GM19239 (cell line): Measurements from ENCODE around the gene NLRC5.
"Not testable (repeated sequence)": the region's sequence is repeated elsewhere in the genome, so short reads cannot be mapped to it uniquely, and the experiment has no call there.

Experiments used
- DNase-seq: peaks from one replicate; pipeline ENCODE4 v3.0.0; 2011; ENCODE audit warnings: low spot score; ENCODE audit not compliant: insufficient read length
- FAIRE-seq: peaks from 2 replicates; lab custom pipeline; 2011; peaks lifted over from hg19 to GRCh38; lab: Jason Lieb, UNC

Gene NLRC5

GRCh38 chr16:56980792-56981724 lies 8.3 kb upstream of the NLRC5 start:
- no peak for DNase-seq
- peak; percentile 93 for FAIRE-seq

- FAIRE-seq (no peak), DNase-seq (no peak)
Measured at GRCh38 chr16:56981729-56982271, 7.6 kb upstream of the NLRC5 start.

- FAIRE-seq (peak; percentile 59), DNase-seq (no peak)
Measured at GRCh38 chr16:56982695-56983094, 6.7 kb upstream of the NLRC5 start.

GRCh38 chr16:56983211-56983751 lies 6.1 kb upstream of the NLRC5 start:
- DNase-seq (no peak), FAIRE-seq (peak; percentile 44)

GRCh38 chr16:56984639-56985038 lies 4.7 kb upstream of the NLRC5 start:
- FAIRE-seq (no peak), DNase-seq (no peak)

DNA sequence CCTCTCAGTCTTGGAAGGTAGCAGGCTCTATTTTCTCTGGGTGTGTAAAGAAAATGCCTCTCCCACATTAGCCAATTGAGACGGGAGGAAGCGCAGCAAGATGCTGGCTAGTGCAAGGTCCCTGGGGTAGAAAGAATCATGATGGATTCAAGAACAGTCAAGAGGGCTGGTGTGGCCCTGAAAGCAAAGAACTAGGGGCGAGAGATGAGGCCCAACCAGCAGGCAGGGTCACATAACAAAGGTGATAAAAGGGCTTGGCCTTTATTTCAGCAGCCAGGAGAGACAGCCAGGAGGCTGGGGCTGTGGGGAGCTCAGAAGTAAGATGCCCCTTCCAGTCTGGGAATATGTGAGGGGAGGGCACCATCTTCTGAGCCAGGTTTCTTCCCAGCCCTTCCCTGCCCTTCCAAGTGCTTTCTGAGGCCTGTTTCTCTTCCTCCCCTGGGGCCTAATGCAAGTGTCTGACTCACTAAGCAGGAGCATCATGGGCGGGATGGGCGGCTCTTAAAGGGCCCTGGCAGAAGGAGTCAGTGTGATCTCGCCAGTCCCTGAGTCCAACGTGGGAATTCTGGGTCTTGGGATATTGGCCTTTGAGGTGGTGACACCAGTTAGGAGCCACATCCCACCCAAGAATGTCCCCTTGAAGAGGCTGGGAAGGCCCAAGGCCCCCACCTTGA lies 3.9 kb upstream of the NLRC5 start:
- DNase-seq (no peak), FAIRE-seq (no peak)

DNA sequence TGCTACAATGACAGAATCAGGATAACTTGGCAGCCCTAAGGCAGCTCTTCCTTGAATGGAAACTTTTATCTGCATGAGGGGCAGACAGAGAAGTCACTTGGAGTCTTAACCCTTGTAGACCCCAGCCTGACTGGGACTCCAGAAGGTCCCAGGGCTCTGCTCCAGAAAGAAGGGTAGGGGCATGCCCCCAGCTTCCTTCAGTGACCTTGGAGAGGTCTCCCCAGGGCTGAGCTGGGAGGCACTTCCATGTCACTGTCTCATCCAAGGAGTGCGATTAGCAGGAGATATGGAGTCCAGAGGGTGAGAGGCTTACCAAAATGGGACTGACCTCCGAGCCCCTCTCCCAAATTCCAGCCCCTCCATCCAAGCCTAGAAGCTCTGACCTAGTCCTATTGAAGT lies 3.4 kb upstream of the NLRC5 start:
- no peak for DNase-seq

GRCh38 chr16:56986361-56986760 lies 3.0 kb upstream of the NLRC5 start:
- DNase-seq (no peak), FAIRE-seq (no peak)

More for the DNA sequence above, 3.4 kb upstream of the NLRC5 start:
- peak; percentile 31 for FAIRE-seq

- not testable (repeated sequence) for FAIRE-seq, DNase-seq
Measured at GRCh38 chr16:56986908-56987307, 2.4 kb upstream of the NLRC5 start.

DNA sequence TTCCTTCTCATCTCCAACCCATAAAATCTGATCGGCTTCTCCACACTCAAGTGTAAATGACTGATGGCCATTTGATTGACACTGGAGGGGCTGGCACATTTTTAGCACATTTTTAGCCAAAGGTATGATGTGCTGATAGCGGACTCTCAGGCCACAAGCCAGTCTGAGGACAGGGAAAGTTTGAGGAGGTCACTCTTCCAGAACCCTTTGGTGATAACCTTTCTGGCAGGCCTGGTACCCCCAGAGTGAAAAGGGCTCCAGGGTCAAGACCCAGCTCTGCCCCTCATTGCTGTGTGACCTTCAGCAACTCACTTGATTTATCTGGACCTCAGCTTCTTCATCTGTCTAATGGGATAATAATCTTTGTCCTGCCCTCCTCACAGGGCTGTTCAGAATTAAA lies 1.7 kb upstream of the NLRC5 start:
- DNase-seq (no peak), FAIRE-seq (peak; percentile 31)

- FAIRE-seq (peak; percentile 65), DNase-seq (no peak)
Measured at GRCh38 chr16:56988161-56988947, 1.0 kb upstream of the NLRC5 start.

GRCh38 chr16:56989988-56990387 lies 631 bp downstream of the NLRC5 start:
- FAIRE-seq (no peak), DNase-seq (no peak)

GRCh38 chr16:56990407-56991286 lies 1.3 kb downstream of the NLRC5 start:
- no peak for DNase-seq
- peak; percentile 91 for FAIRE-seq

GRCh38 chr16:56992431-56992830 lies 3.1 kb downstream of the NLRC5 start:
- not testable (repeated sequence) for DNase-seq, FAIRE-seq

DNA sequence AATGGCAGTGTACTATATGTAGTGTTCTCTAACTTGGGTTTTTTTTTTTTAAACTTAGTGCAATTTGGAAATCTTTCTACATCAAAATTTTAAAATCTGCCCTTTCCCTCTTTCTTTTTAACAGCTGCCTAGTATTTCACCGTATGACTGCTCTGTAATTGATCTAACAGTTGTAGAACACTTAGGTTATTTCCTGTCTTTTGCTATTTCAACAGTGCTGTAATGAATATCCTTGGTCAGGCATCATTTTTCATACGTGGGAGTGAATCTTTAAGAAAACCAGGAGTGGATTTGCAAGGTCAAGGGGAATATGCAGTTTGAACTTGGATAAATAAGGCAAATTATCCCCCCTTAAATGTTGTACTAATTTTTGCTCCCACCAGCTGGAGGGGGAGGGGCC lies 3.8 kb downstream of the NLRC5 start:
- no peak for DNase-seq
- no peak for FAIRE-seq

DNA sequence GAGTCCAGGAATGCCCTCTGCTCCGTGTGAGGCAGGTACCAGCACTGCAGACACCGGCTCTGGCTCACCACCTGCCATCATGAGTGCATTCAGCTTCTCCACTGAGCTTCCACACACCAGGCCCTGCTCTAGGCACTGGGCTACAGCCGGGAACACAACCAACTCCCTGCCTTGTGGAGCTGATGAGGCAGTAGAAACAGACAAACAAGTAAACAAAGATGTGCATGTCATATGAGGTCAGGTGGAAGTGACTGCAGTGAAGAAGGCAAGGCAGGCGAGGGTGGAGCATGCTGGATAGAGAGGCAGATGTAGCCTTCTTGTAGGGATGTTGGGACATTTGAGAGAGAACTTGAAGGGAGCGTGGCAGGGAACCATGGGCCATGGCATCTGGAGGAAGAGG lies 5.0 kb downstream of the NLRC5 start:
- no peak for DNase-seq
- FAIRE-seq: no peak

- FAIRE-seq (no peak), DNase-seq (no peak)
Measured at GRCh38 chr16:56995136-56995805, 5.9 kb downstream of the NLRC5 start.

GRCh38 chr16:56997264-56997663 lies 7.9 kb downstream of the NLRC5 start:
- FAIRE-seq: no peak
- no peak for DNase-seq

GRCh38 chr16:56997931-56998330 lies 8.6 kb downstream of the NLRC5 start:
- FAIRE-seq (no peak), DNase-seq (no peak)
